ENCODE measurements around the gene KLF11. TPM values are rescaled to one million over a fixed set of nuclear protein-coding genes. Genes with fewer than 3 reads are reported as not detected.

Gene KLF11
- total RNA-seq, 1 donor from 2014 or later: 25.8 TPM

DNA sequence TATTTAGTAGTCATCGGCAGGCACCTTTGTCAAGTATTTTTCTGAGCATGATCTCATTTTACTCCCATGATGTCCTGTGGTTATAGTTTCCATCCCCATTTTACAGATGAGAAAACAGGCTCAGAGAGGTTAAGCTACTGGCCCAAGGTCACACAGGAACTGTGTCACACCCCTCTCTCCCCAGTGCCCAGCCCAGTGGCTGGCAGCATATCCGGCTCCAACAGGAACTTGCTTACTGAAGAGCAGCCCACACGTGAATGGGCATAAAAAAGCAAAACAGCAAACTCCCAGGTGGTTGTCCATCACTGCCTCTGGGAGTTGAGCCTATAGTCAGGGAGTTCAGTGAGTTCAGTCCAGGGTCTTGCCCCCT, 8.3 kb upstream of the KLF11 start:
- intact Hi-C loops (cut with micrococcal nuclease): no loop called here
- ATAC-seq: no peak

DNA sequence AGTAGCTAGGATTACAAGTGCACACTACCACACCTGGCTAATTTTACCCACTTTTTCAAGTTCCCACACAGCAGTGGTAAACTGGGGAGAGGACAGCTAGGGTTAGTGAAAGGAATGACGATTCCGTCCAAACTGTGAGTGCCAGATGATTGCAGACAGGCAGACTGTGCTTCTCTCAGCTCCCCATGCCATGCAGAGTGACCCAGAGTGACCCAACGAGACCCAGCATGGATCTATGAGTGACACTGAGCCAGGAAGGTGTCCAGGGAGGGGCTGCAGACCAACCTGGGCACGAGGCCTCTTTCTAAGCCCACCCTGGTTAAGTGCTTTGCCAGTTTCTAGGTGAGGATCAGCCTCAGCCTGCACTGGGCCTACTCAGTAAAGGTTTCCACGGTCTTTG, 7.7 kb upstream of the KLF11 start:
- intact Hi-C loops (cut with micrococcal nuclease): no loop called here
- DNase-seq (no peak), ATAC-seq (peak; percentile 77)

More for the DNA sequence above, 8.3 kb upstream of the KLF11 start:
- no peak for DNase-seq

DNA sequence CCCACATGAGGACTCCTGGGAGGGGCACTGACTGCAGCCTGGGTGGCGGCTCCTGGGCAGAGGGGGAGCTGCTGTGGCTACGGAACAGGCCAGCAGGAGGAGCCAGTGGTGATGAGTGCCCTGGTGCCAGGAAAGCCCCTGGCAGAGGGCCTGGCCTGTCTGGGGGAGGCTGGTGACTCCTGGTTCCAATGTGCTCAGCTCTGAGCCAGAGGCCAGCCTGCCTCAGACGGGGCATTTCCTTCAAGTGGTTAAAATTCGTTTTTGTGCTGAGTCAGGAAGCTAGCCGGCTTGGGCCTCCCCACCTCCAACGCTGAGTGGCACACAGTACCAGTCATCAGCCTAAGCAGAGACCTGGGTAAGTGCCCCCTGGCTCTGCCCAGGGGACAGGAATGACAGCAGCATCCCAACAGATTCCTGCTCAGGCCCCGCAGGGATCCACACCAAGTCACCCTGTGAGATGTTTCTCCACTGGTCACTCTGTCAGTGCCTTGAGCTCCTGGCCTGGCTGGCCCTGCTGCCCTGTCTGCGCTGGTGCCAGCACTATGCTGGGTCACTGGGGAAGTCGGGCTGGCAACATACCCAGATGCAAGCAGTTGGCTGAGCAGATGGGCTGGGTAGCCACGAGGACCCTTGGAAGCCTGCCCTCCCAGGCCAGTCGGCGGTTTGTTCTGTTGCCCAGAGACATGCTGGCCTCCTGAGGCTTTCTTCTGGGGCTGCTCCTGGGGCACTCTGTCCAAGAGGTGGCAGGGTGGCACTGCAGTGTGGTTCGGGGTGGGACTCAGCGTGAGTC, 7.1 kb upstream of the KLF11 start:
- intact Hi-C loops (cut with micrococcal nuclease): no loop called here
- peak; percentile 86 for DNase-seq

GRCh38 chr2:10038123-10038522, 5.2 kb upstream of the KLF11 start:
- DNase-seq (no peak), ATAC-seq (no peak)
- intact Hi-C loops (cut with micrococcal nuclease): no loop called here

More for the DNA sequence above, 7.1 kb upstream of the KLF11 start:
- ATAC-seq: peak; percentile 77

DNA sequence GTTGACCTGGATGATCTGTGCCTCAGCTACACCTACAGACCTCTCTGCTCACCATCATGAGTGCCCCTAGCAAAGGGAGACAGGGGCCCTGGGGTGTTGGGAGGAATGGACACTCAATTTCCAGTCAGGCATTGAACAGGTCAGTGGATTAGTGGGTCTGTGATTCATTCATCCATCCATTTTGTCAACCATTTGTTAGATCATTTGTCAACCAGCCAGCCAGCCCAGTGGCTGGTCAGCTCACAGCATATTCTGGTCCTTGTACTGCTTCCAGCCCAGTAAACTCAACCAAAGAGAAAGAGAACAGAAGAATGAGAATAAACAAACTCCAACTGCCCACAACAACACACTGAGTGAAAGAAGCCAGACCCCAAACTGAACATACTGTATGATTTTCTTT, 4.6 kb upstream of the KLF11 start:
- intact Hi-C loops (cut with micrococcal nuclease): no loop called here
- no peak for ATAC-seq
- no peak for DNase-seq

DNA sequence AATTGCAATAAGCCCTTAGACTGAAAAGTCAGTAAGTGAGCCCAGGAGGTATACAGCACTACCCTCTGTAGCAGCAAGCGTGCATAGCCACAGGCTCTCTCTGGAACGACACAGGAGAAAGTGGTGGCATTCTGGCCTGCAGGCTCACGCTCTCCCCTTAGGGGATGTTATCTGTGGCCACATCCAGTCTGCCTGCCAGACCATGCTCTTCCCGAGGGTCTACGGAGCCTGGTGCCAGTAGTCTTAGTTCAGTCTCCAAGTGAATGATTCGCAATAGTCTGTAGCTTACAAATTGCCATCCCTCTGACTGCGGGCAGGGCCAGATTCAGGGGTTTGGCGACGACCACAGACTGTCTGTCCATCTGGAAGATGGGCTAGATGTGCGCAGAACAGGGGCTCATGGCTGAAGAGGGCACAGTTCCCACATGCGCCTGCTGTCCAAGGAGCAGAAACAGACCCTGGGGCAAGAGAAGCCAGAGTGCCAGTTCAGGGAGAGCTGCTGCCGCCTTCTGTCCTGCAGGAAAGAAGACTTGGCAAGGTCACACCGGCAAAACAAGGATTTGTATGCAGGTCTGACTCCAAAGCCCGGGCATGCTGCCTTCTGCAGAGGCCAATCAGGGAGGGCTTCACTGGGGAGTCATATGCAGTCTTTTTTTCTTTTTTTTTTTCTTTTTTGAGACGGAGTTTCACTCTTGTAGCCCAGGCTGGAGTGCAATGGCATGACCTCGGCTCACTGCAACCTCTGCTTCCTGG, 3.5 kb upstream of the KLF11 start:
- intact Hi-C loops (cut with micrococcal nuclease): no loop called here
- DNase-seq: peak; percentile 57

GRCh38 chr2:10041711-10042110, 1.6 kb upstream of the KLF11 start:
- intact Hi-C loops (cut with micrococcal nuclease): no loop called here
- ATAC-seq: no peak
- no peak for DNase-seq

More for the DNA sequence above, 3.5 kb upstream of the KLF11 start:
- no peak for ATAC-seq

- intact Hi-C loops (cut with micrococcal nuclease): no loop called here
- peak; percentile 57 for ATAC-seq
These were observed 819 bp upstream of the KLF11 start for GRCh38 chr2:10042301-10043161.

DNA sequence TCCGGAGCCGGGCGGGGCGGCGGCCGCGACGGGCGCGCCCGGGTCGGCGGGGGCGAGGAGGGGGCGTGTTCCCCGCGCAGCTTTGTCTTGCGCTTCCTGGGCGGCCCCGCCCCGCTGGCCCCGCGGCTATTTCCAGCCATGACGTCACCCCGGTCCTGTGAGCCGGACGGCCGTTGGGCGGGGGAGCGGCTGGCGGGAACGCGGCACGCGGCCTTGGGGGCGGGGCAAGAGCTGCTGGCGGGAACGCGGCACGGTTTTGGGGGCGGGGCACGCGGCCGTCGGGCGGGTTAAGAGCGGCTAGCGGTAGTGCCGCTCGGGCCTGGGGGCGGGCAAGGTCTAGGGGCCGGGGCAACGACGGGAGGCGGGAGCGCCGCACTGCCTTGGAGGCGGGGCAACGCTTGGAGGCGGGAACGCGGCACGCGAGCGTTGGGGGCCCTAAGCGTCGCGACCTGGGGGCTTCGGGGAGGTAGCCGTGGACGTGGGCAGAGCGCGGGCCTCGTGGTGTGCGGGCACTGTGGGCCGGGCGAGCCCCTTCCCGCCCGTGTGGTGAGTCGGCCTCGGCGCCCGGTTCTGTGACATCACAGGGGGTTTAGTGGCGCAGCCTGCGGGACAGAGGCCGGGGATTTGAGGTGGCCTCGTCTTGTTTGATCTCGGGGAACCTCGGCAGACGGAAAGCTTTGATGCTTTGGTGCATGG, 704 bp downstream of the KLF11 start:
- intact Hi-C loops (cut with micrococcal nuclease): no loop called here
- DNase-seq (peak; percentile 100), ATAC-seq (peak; percentile 76)

More at GRCh38 chr2:10042301-10043161, 819 bp upstream of the KLF11 start:
- peak; percentile 92 for DNase-seq

GRCh38 chr2:10045561-10046355, 2.4 kb downstream of the KLF11 start:
- peak; percentile 54 for DNase-seq
- ATAC-seq: no peak
- intact Hi-C loops (cut with micrococcal nuclease): loop anchor here (5.0 kb wide), 1 partner anchor 63 kb away; no protein-coding TSS in a partner anchor

DNA sequence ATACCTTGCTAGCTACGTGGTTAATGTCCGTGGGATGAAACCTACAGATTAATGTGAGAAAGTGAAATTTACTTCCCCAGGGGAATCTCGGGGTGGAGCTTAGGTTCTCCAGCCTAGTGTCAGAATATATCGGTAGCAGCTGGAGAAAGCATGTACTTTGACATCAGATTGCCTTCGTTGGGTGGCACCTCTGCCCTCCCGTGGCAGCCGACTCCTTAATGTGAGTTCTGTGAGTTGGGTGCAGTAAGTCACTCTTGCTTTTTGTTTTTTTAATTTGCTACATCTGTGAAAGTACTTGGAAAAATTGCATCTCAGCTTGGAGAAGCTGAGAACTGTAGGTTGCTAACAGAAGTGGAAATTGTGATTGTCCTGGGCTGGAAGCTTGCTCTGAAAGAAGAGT, 3.6 kb downstream of the KLF11 start:
- no peak for ATAC-seq
- DNase-seq: no peak
- intact Hi-C loops (cut with micrococcal nuclease): loop anchor here (5.0 kb wide), 1 partner anchor 65 kb away; no protein-coding TSS in a partner anchor

- no peak for ATAC-seq
- intact Hi-C loops (cut with micrococcal nuclease): loop anchor here (5.0 kb wide), 1 partner anchor 66 kb away; no protein-coding TSS in a partner anchor
- DNase-seq: no peak
These were observed 4.5 kb downstream of the KLF11 start for GRCh38 chr2:10047616-10048500.

DNA sequence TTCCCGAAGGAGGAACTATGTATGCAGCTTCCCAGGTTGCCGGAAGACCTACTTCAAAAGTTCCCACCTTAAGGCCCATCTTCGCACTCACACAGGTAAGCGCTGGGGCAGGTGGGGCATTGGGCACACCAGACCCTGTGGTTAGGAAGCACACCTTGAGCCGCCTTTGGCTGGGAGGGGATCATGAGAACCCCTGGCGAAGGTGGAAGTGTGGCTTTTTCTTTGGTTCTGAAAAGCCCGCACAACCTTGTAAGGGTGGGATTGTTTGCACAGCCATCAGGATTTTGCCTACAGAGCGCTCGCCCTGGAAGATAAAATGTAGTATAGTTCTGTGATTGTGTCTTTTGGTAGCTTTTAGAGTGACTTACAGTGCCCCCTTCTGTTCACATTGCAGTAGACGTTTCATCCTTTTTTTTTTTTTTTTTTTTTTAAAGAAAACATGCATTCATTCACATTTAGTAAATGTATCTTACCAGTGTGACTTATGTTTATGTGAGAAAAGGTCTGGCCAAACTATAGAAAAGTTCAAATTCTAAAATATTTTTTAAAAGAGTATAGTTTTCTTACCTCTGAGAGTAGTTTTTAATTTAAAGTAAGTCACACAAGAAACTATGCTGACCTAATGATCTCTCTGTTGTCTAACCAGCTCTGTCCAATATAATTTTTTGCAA, 5.3 kb downstream of the KLF11 start:
- no peak for ATAC-seq
- intact Hi-C loops (cut with micrococcal nuclease): loop anchor here (5.0 kb wide), 1 partner anchor 66 kb away; no protein-coding TSS in a partner anchor

DNA sequence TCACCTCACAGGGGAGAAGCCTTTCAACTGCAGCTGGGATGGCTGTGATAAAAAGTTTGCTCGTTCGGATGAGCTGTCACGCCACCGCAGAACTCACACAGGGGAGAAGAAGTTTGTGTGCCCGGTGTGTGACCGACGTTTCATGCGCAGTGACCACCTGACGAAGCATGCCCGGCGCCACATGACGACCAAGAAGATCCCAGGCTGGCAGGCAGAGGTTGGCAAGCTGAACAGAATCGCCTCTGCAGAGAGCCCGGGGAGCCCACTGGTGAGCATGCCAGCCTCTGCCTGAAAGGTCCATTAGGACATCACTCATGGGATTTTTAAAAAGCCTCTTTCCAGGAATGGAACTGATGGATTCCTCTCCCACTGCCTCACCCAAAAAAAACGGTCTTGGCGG, 8.9 kb downstream of the KLF11 start:
- intact Hi-C loops (cut with micrococcal nuclease): no loop called here
- no peak for DNase-seq
- ATAC-seq: no peak

More for the DNA sequence above, 5.3 kb downstream of the KLF11 start:
- DNase-seq: no peak

GRCh38 chr2:10053351-10053750, 10.0 kb downstream of the KLF11 start:
- DNase-seq (no peak), ATAC-seq (no peak)
- intact Hi-C loops (cut with micrococcal nuclease): no loop called here

GRCh38 chr2:10054424-10054823, 11.1 kb downstream of the KLF11 start:
- DNase-seq (no peak), ATAC-seq (no peak)
- intact Hi-C loops (cut with micrococcal nuclease): no loop called here

Measured in left ventricle myocardium superior (tissue), 1 donor.